SK-N-SH (cell line): ENCODE measurements around the gene UGT1A7. TPM values are rescaled to one million over a fixed set of nuclear protein-coding genes. Genes with fewer than 3 reads are reported as not detected.

ENCODE experiments used
- CTCF ChIA-PET: fragments of 300-600, 350-600 bp; formaldehyde crosslinking; extraction: SDS; loops from one replicate; lab custom pipeline; 2021; lab: Yijun Ruan, JAX
- POLR2A ChIA-PET: fragments of 350-600 bp; sonication (Branson Sonifier 250); formaldehyde crosslinking; extraction: SDS; loops from one replicate; lab custom pipeline; 2020; ENCODE audit warnings: antibody characterized with exemption, inconsistent platforms; lab: Yijun Ruan, JAX
- DNase-seq: peaks from one replicate; pipeline ENCODE4 v3.0.0; 2012
- H2AFZ ChIP-seq: fragments of 200-600 bp; sonication (generic); 2 replicates; pipeline ENCODE4 v1.8.1; 2016; ENCODE audit warnings: antibody characterized with exemption, mild to moderate bottlenecking, low read depth
- H3F3A ChIP-seq: fragments of 200-600 bp; sonication (generic); replicated peaks from 2 replicates; pipeline ENCODE3; 2016; ENCODE audit warnings: antibody characterized with exemption, mild to moderate bottlenecking; ENCODE audit not compliant: insufficient read depth
- H3K27ac ChIP-seq, 2 experiments: fragments of 200-500 bp in 1 of 2; fragments of 200-600 bp in 1 of 2; sonication (Bioruptor generic) in 1 of 2; sonication (generic), shearing (Covaris generic) in 1 of 2; 2 replicates each; pipeline versions ENCODE4 v1.5.1 to v1.6.1; 2014 to 2016; ENCODE audit warnings: low read depth in 2 of 2, inconsistent platforms in 1 of 2, low read length in 1 of 2, mild to moderate bottlenecking in 1 of 2, mixed read lengths in 1 of 2
- H3K27me3 ChIP-seq: fragments of 200-600 bp; sonication (generic), shearing (Covaris generic); 2 replicates; pipeline ENCODE4 v1.6.1; 2016; ENCODE audit warnings: mixed run types; ENCODE audit not compliant: insufficient read depth
- H3K36me3 ChIP-seq, 2 experiments: fragments of 200-500 bp in 1 of 2; fragments of 200-600 bp in 1 of 2; sonication (Bioruptor generic) in 1 of 2; sonication (generic) in 1 of 2; replicated peaks in 1 of 2; 2 replicates each; pipeline versions ENCODE3 to v1.5.1; 2014 to 2016; ENCODE audit warnings: low read length in 1 of 2, mild to moderate bottlenecking in 1 of 2; ENCODE audit not compliant: insufficient read depth in 2 of 2, control insufficient read depth in 1 of 2
- H3K4me1 ChIP-seq, 2 experiments: fragments of 200-500 bp in 1 of 2; fragments of 200-600 bp in 1 of 2; sonication (Bioruptor generic) in 1 of 2; sonication (generic), shearing (Covaris generic) in 1 of 2; 2 replicates each; pipeline versions ENCODE4 v1.5.1 to v1.6.1; 2014 to 2016; ENCODE audit warnings: low read depth in 1 of 2, low read length in 1 of 2, mixed run types in 1 of 2; ENCODE audit not compliant: insufficient read depth in 2 of 2, control insufficient read depth in 1 of 2
- H3K4me2 ChIP-seq: fragments of 200-600 bp; sonication (generic), shearing (Covaris generic); 2 replicates; pipeline ENCODE4 v1.6.1; 2017; ENCODE audit warnings: mixed run types
- H3K4me3 ChIP-seq, 2 experiments: fragments of 200-500 bp in 1 of 2; fragments of 200-600 bp in 1 of 2; sonication (Bioruptor generic) in 1 of 2; sonication (generic), shearing (Covaris generic) in 1 of 2; 2 replicates each; pipeline versions ENCODE4 v1.5.1 to v1.8.1; 2014 to 2016; ENCODE audit warnings: low read depth in 2 of 2, inconsistent platforms in 1 of 2, low read length in 1 of 2, mild to moderate bottlenecking in 1 of 2, mixed read lengths in 1 of 2, moderate library complexity in 1 of 2
- H3K79me2 ChIP-seq: fragments of 200-600 bp; sonication (generic); 2 replicates; pipeline ENCODE4 v1.8.1; 2017; ENCODE audit warnings: mild to moderate bottlenecking; ENCODE audit not compliant: insufficient read depth
- H3K9ac ChIP-seq: fragments of 200-600 bp; sonication (generic); 2 replicates; pipeline ENCODE4 v1.6.1; 2017; ENCODE audit warnings: mixed run types
- H3K9me2 ChIP-seq: fragments of 200-600 bp; sonication (generic); 2 replicates; pipeline ENCODE4 v1.6.1; 2017; ENCODE audit warnings: mixed run types
- H3K9me3 ChIP-seq: fragments of 200-600 bp; sonication (generic); 2 replicates; pipeline ENCODE4 v1.6.1; 2017; ENCODE audit warnings: mixed run types, mild to moderate bottlenecking, moderate library complexity
- H4K20me1 ChIP-seq: fragments of 200-600 bp; sonication (generic); 2 replicates; pipeline ENCODE4 v1.6.1; 2017; ENCODE audit warnings: mild to moderate bottlenecking, mixed run types; ENCODE audit not compliant: insufficient read depth
- CHD2 ChIP-seq: fragments of 150-350 bp; IDR thresholded peaks from 2 replicates; pipeline ENCODE4 v1.6.1; 2018; ENCODE audit warnings: low read length; ENCODE audit not compliant: partially characterized antibody
- CTCF ChIP-seq: fragments of 200-600 bp; sonication (generic); IDR thresholded peaks from 2 replicates; pipeline ENCODE4 v1.6.1; 2017; ENCODE audit warnings: antibody characterized with exemption, mild to moderate bottlenecking, moderate library complexity
- FOSL2 ChIP-seq: IDR thresholded peaks from 2 replicates; pipeline ENCODE4 v1.4.0; 2012; ENCODE audit warnings: low read depth, mild to moderate bottlenecking, moderate library complexity, borderline replicate concordance
- GABPA ChIP-seq: IDR thresholded peaks from 2 replicates; pipeline ENCODE4 v1.4.0; 2012; ENCODE audit warnings: low read depth, mild to moderate bottlenecking
- GATA2 ChIP-seq: sonication (generic); formaldehyde crosslinking; IDR thresholded peaks from 2 replicates; pipeline ENCODE4 v1.5.0; 2020; ENCODE audit warnings: mild to moderate bottlenecking, missing genetic modification reagents
- MAX ChIP-seq: IDR thresholded peaks from 2 replicates; pipeline ENCODE4 v1.4.0; 2012; ENCODE audit warnings: low read depth
- POLR2AphosphoS5 ChIP-seq: IDR thresholded peaks from 2 replicates; pipeline ENCODE4 v1.6.1; 2012; ENCODE audit warnings: low read depth, low read length
- RAD21 ChIP-seq: IDR thresholded peaks from 2 replicates; pipeline ENCODE4 v1.6.1; 2012; ENCODE audit warnings: mild to moderate bottlenecking, low read length
- RCOR1 ChIP-seq: fragments of 150-350 bp; IDR thresholded peaks from 2 replicates; pipeline ENCODE4 v1.6.1; 2017; ENCODE audit warnings: antibody characterized with exemption, low read length
- RFX5 ChIP-seq: IDR thresholded peaks from 2 replicates; pipeline ENCODE4 v1.6.1; 2012; ENCODE audit warnings: mild to moderate bottlenecking, improper control_type of control experiment, low read length
- RXRA ChIP-seq: IDR thresholded peaks from 2 replicates; pipeline ENCODE4 v1.4.0; 2012; ENCODE audit warnings: low read depth, mild to moderate bottlenecking, borderline replicate concordance
- SMC3 ChIP-seq: IDR thresholded peaks from 2 replicates; pipeline ENCODE4 v1.6.1; 2012; ENCODE audit warnings: low read depth, low read length, improper control_type of control experiment
- TCF12 ChIP-seq: IDR thresholded peaks from 2 replicates; pipeline ENCODE4 v1.4.0; 2012
- USF1 ChIP-seq: IDR thresholded peaks from 2 replicates; pipeline ENCODE4 v1.4.0; 2012; ENCODE audit warnings: low read depth, borderline replicate concordance
- WGBS: methylation state at CpG from one replicate; pipeline ENCODE4 v1.1.6; 2017; ENCODE audit warnings: low lambda C conversion rate; 5-methylcytosine and 5-hydroxymethylcytosine counted together
- polyA plus RNA-seq, 3 experiments: library from polyadenylated mRNA; depleted of rRNA; stranded (reverse); fragments of >200 nt; gene quantifications; 2 replicates each; pipeline ENCODE4 v1.2.3, GENCODE V29; 2012
- TF ChIP-seq, protein P1 (sequence below): IDR thresholded peaks from 2 replicates; pipeline ENCODE4 v1.6.1; 2012; ENCODE audit warnings: mild to moderate bottlenecking, low read depth, low read length, moderate library complexity
- TF ChIP-seq, protein P2 (sequence below): IDR thresholded peaks from 2 replicates; pipeline ENCODE4 v1.4.0; 2012; ENCODE audit warnings: low read depth, borderline replicate concordance
- TF ChIP-seq, protein P3 (sequence below): fragments of 150-350 bp; IDR thresholded peaks from 2 replicates; pipeline ENCODE4 v1.6.1; 2017; ENCODE audit warnings: antibody characterized with exemption, low read length, low read depth, borderline replicate concordance

UGT1A7 gene
- polyA plus RNA-seq, 1 of the 3 experiments (the other 2 are of a cell fraction), result not detected

DNA sequence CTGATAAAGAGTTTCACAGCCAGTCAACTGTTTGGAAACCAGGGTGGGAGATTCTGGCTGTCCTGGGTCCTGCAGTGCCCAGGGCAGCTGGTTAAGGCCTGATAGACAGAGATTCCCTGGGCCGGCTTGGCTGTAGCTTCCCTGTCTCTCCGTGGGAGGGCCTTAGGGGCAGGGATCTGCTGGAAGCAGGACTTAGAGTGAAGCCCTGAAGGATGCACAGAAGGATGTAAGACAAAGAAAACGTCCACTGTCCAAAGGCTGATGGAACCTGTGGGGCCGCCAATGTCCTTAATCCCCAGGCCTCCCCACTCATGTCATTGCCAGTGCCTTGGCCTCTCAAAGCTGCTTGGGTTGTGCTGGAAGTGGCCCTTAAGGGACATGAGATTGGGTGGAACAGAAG lies 129.4 kb downstream of the UGT1A7 start:
- WGBS, result 66% methylated on average over 3 of the region's 4 CpGs
- TF ChIP-seq RAD21 (no peak), RCOR1 (no peak), MAX (no peak), CHD2 (no peak), FOSL2 (no peak), GATA2 (CRISPR knock-in tag) (no peak), CTCF (no peak)
- TF ChIP-seq, protein P1, sequence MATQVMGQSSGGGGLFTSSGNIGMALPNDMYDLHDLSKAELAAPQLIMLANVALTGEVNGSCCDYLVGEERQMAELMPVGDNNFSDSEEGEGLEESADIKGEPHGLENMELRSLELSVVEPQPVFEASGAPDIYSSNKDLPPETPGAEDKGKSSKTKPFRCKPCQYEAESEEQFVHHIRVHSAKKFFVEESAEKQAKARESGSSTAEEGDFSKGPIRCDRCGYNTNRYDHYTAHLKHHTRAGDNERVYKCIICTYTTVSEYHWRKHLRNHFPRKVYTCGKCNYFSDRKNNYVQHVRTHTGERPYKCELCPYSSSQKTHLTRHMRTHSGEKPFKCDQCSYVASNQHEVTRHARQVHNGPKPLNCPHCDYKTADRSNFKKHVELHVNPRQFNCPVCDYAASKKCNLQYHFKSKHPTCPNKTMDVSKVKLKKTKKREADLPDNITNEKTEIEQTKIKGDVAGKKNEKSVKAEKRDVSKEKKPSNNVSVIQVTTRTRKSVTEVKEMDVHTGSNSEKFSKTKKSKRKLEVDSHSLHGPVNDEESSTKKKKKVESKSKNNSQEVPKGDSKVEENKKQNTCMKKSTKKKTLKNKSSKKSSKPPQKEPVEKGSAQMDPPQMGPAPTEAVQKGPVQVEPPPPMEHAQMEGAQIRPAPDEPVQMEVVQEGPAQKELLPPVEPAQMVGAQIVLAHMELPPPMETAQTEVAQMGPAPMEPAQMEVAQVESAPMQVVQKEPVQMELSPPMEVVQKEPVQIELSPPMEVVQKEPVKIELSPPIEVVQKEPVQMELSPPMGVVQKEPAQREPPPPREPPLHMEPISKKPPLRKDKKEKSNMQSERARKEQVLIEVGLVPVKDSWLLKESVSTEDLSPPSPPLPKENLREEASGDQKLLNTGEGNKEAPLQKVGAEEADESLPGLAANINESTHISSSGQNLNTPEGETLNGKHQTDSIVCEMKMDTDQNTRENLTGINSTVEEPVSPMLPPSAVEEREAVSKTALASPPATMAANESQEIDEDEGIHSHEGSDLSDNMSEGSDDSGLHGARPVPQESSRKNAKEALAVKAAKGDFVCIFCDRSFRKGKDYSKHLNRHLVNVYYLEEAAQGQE, result no peak
- TF ChIP-seq, protein P2, sequence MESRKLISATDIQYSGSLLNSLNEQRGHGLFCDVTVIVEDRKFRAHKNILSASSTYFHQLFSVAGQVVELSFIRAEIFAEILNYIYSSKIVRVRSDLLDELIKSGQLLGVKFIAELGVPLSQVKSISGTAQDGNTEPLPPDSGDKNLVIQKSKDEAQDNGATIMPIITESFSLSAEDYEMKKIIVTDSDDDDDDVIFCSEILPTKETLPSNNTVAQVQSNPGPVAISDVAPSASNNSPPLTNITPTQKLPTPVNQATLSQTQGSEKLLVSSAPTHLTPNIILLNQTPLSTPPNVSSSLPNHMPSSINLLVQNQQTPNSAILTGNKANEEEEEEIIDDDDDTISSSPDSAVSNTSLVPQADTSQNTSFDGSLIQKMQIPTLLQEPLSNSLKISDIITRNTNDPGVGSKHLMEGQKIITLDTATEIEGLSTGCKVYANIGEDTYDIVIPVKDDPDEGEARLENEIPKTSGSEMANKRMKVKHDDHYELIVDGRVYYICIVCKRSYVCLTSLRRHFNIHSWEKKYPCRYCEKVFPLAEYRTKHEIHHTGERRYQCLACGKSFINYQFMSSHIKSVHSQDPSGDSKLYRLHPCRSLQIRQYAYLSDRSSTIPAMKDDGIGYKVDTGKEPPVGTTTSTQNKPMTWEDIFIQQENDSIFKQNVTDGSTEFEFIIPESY, result no peak
- Histone ChIP-seq H4K20me1 (no peaks in the 10 kb centered on the region), H3K36me3 (no peaks in the 10 kb centered on the region), H3K9ac (no peak overlapping the region), H3K27ac (no peak overlapping the region), H3K4me3 (no peak overlapping the region), H3K9me2 (no peaks in the 10 kb centered on the region), H3K4me1 (no peaks in the 10 kb centered on the region), H3K27me3 (no peaks in the 10 kb centered on the region; the same call in 1 of the 2 replicates), H3K79me2 (no peaks in the 10 kb centered on the region), H3K9me3 (no peaks in the 10 kb centered on the region; the same call in 1 of the 2 replicates), H3F3A (no peaks in the 10 kb centered on the region), H2AFZ (no peak overlapping the region), H3K4me2 (no peak overlapping the region)
- DNase-seq, result no peak
- POLR2A ChIA-PET, result no interaction called here
- CTCF ChIA-PET, result no interaction called here

- Histone ChIP-seq H3K4me3 (no peak overlapping the region), H3K9ac (no peak overlapping the region), H3F3A (no peaks in the 10 kb centered on the region), H4K20me1 (no peaks in the 10 kb centered on the region), H2AFZ (no peak overlapping the region), H3K4me1 (peaks cover 0 to 3% of the 10 kb centered on the region in 2 experiments; a peak in 1 of 4 replicates), H3K79me2 (no peaks in the 10 kb centered on the region), H3K27ac (no peak overlapping the region), H3K27me3 (no peaks in the 10 kb centered on the region; the same call in 1 of the 2 replicates), H3K36me3 (no peaks in the 10 kb centered on the region), H3K4me2 (no peak overlapping the region), H3K9me2 (no peaks in the 10 kb centered on the region), H3K9me3 (no peaks in the 10 kb centered on the region)
- DNase-seq, result no peak
- POLR2A ChIA-PET, result no interaction called here
- 14% methylated on average over 1 of the region's 8 CpGs for WGBS
- CTCF ChIA-PET, result no interaction called here
- TF ChIP-seq TCF12 (no peak), RFX5 (no peak), FOSL2 (no peak), GATA2 (CRISPR knock-in tag) (no peak), POLR2AphosphoS5 (no peak), SMC3 (no peak), GABPA (no peak), USF1 (no peak), RAD21 (no peak), MAX (no peak), RXRA (no peak)
- TF ChIP-seq, protein P3, sequence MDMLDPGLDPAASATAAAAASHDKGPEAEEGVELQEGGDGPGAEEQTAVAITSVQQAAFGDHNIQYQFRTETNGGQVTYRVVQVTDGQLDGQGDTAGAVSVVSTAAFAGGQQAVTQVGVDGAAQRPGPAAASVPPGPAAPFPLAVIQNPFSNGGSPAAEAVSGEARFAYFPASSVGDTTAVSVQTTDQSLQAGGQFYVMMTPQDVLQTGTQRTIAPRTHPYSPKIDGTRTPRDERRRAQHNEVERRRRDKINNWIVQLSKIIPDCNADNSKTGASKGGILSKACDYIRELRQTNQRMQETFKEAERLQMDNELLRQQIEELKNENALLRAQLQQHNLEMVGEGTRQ, result no peak
Observed at GRCh38 chr2:233811732-233812131, 130.0 kb downstream of the UGT1A7 start.
